HG03439 (cell line): ENCODE measurements around the gene EPS8.

Source experiments
- ATAC-seq: cut with Tn5 transposase; IDR thresholded peaks from one replicate; pipeline ENCODE4 v1.9.1; 2021; ENCODE audit warnings: mild to moderate bottlenecking, moderate library complexity; ENCODE audit not compliant: unreplicated experiment

The EPS8 gene

GRCh38 chr12:15575671-15576541 is 213.3 kb downstream of the EPS8 start:
- no peak for ATAC-seq

GRCh38 chr12:15574353-15574752 is 214.8 kb downstream of the EPS8 start:
- ATAC-seq, result no peak
